Stimulated activated CD4-positive, alpha-beta T cell treated with anti-CD3 and anti-CD28 coated beads, Interleukin-15, amount 100 ng/mL, for 48 hours (primary cell): ENCODE data around the gene TAS1R1.

Experiments used
- DNase-seq, 2 donors: peaks; one replicate each; pipeline ENCODE4 v3.0.0-alpha.2; 2020; ENCODE audit warnings: low read depth in 2 of 2

The TAS1R1 gene

GRCh38 chr1:6554907-6555778, at the start of gene TAS1R1:
TSS of gene TAS1R1 (plus strand) at chr1:6555307. CDS start at chr1:6555374, 67 bp downstream.
- DNase-seq = no peak

DNA sequence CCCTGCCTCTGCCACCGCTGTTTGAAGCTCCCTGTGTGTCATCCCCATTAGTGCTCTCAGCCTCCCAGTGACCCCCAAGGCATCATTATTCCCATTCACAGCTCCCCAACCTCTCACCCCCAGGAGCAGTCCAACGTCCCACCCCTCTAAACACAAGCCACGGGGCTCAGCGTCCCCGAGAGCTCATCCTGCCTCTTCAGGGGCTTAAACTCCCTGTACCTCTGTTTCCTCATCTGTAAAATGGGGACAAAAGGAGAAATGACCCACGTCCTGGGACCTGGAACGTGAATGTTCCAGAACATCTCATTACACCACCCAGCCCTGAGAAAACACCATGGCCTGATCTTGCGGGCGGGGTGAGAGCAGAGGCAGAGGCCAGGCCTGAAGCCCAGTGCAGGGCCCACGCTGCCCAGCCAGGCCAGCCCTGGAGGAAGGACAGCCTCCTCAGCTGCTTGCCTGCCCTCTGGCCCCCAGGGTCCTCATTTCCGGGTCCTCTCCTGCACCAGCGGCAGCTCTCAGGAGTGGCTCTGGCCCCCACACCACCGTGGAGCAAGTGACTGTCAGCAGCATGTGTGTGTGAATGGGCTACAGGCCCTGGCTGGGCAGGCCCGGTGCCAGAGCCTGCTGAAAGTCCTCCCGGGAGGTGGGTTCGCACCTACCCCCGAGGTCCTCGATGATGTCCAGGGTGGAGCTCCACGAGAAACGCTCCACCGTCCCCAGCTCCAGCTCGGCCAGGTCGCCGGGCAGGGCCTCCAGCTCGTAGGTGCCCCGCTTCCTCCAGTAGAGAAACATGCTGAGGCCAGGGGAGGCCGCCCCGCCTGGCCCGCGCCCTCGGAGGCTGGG, 49.5 kb upstream of the TAS1R1 start:
- DNase-seq = no peak

GRCh38 chr1:6506210-6507036, 48.7 kb upstream of the TAS1R1 start:
- DNase-seq = no peak

GRCh38 chr1:6507037-6507428, 48.1 kb upstream of the TAS1R1 start:
- no peak for DNase-seq

DNA sequence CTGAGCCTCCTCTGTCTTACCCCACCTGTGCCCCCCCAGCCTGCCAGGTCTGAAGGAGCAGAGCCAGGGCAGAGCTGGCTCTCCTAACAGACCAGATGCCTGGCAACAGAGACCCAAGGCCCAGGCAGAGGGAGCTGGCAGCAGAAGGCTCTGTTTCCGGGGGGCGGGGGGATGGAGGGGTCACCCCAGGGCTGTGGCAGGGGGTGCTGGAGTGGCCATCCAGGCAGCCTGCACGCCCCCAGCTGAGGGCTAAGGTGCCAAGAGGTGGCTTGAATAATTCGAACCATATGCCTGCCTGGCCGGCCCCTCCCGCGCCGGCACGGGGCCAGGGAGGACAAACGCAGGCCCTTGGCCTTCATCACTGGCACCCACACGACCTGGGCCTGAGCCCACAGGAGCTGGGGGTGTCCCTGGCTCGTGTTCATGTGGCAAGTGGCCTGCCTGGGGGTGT, 47.6 kb upstream of the TAS1R1 start:
- no peak for DNase-seq

GRCh38 chr1:6508154-6508815, 46.8 kb upstream of the TAS1R1 start:
- DNase-seq = no peak

- no peak for DNase-seq
Measured at GRCh38 chr1:6508816-6509189, 46.3 kb upstream of the TAS1R1 start.

- DNase-seq = no peak
Measured at GRCh38 chr1:6509220-6509918, 45.7 kb upstream of the TAS1R1 start.

DNA sequence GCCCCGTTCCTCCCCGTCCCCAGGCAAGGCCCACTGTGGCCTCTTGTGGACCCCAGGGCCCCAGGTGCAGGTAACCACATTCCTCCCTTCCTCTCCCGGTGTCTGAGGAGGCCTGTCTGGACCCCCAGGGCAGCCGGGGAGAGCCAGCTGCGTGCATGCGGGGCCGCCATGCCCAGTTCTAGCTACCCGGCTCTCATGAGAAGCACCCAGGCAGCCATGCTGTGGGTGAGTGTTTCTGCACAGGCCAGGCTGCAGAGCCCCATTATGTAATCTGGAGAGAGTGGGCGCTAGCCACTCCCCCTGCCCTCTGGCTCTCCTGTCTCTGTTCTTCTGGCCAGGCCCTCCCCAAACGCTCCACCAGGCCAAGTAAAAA, 45.2 kb upstream of the TAS1R1 start:
- no peak for DNase-seq

DNA sequence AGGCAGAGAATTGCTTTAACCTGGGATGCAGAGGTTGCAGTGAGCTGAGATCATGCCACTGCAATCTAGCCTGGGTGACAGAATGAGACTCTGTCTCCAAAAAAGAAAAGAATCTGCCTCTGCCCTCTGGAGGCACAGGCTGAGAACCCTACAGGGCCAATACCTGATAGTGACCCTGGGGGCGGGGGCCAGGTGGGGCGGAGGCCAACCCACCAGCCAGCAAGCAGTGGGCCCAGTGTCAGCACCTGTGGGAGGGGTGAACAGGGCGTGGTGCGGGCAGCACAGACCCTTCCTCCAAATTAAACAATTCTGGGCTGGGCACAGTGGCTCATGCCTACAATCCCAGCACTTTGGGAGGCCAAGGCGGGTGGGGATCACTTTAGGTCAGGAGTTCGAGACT, 44.6 kb upstream of the TAS1R1 start:
- no peak for DNase-seq

GRCh38 chr1:6511056-6511455, 44.1 kb upstream of the TAS1R1 start:
- DNase-seq = no peak

GRCh38 chr1:6511561-6512244, 43.4 kb upstream of the TAS1R1 start:
- DNase-seq = no peak

DNA sequence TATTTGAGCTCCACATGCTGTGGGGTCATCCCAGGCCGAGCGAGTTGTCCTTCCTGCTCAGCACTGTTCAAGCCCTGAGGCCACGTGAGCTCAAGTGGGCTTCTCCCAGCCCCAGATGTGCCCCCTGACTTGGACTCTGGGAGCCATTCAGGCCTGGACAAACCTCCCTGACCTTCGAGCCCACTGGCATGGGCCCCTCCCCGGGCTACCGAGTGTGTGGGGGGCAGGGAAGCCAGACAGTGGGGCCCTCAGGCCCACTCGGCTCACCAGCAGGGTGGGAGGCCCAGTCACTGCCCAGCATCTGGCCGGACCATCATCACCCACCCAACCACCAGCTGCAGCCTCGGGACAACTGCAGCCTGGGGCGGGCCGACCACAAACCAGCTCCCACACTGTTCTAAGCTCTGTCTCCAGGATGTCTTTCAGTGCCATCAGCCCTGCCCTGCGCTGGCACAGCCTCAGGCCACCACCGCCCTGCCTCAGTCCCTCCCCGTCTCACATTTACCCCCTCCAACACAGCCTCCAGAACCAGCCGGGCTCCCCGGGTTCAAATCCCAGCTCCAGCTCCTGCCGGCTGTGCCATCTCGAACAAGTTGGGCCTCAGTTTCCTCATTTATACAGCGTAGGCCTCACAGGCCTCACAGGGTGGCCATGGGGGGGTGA, 42.7 kb upstream of the TAS1R1 start:
- DNase-seq = no peak

DNA sequence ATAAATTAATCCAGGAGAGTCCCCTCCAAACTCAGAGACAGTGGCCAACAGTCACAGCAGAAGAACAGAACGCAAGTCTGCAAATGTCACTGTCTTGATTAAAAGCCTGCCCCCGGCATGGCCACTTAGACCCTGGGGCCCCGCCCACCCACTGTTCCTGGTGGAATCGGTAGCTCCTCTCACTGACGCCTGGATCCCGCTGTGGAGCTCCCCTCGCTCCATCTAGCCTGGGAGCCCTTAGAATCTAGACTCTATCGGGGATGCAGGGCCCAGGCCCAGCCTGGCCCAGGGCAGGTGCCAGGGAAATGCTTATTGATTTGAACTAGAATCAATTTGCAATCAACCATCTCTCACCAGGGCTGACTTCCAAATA, 42.2 kb upstream of the TAS1R1 start:
- DNase-seq = no peak

DNA sequence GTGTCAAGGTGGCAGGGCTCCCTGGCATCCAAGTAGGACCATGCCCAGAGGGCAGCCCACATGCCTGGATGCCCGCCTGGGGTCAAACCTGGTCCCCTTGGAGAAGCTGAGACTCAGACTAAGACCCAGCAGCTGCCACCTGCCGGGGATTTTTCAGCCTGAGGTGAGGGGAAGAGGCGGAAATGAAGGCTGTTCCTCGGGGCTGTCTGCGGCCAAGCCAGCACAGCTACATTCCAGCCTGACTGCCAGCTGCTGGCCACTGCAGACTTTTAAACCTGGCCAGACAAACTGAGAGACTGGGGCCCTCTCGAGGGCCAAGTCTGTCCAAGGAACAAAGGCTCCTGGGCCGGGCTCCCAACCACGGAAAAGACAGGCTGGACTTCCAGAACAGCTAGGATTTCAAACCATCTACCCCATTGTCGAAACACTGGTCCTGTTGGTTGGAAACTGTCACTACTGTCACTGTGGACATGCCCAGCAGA, 41.7 kb upstream of the TAS1R1 start:
- DNase-seq = no peak

DNA sequence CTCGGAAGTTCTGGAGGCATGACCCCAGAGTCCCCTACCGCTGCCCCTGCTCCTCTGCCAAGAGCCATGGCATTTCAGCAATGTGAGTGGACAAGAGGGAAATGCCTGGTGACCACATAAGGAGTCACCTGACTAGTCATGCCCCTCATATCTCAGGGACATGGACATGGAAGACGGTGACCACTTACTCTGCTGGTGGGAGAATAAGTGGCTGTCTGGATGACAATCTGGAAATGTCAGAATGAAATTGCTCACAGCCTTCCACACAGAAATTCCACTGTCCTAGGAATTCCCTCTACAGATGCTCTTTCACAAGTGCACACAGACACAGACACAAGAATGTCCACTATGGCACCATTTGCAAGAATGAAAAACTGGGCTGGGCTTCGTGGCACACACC, 39.3 kb upstream of the TAS1R1 start:
- DNase-seq = no peak

GRCh38 chr1:6517435-6517851, 37.7 kb upstream of the TAS1R1 start:
- no peak for DNase-seq

GRCh38 chr1:6519491-6519934, 35.6 kb upstream of the TAS1R1 start:
- no peak for DNase-seq

- DNase-seq = no peak
Measured at GRCh38 chr1:6519935-6520671, 35.0 kb upstream of the TAS1R1 start.
